NB4 (cell line): ENCODE results near the gene ADM2.

Experiments used
- MYC ChIP-seq: IDR thresholded peaks from 2 replicates; pipeline ENCODE4 v1.6.1; 2011; ENCODE audit warnings: low read depth, low read length
- TF ChIP-seq, protein P1 (sequence below): IDR thresholded peaks from one replicate; pipeline ENCODE4 v1.5.1; 2012; ENCODE audit warnings: low read depth, low read length
- TF ChIP-seq, protein P2 (sequence below): IDR thresholded peaks from 2 replicates; pipeline ENCODE4 v1.6.1; 2011; ENCODE audit warnings: low read depth, low read length

DNA sequence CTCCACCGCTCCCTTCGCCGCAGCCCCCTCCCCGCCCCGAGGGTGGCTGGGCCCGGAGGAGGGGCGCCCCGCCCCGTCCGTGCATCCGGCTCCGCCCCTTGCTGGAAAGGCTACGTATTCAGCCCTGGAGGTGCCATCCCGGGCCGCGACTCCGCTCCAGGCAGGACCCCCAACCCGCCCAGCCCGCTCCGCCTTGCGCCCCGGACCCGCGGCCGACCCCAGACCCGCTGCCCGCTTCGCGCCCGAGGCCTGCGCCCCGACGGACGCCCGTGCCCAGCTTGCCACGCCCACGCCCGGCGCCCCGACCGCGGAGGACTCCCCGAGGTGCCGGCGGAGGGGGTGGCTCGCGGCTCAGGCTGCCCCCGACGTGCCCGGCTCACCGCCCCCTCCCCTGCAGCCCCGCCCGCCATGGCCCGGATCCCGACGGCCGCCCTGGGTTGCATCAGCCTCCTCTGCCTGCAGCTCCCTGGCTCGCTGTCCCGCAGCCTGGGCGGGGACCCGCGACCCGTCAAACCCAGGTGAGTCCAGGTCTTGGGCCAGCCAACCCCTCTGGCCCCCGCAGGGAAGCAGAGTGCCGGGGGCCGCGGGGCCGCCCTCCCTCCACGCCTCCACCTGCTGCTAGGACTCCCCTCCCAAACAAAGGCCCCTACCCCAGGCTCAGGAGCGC, at the start of gene ADM2:
- no peak for TF ChIP-seq MYC
- TF ChIP-seq, protein P1, sequence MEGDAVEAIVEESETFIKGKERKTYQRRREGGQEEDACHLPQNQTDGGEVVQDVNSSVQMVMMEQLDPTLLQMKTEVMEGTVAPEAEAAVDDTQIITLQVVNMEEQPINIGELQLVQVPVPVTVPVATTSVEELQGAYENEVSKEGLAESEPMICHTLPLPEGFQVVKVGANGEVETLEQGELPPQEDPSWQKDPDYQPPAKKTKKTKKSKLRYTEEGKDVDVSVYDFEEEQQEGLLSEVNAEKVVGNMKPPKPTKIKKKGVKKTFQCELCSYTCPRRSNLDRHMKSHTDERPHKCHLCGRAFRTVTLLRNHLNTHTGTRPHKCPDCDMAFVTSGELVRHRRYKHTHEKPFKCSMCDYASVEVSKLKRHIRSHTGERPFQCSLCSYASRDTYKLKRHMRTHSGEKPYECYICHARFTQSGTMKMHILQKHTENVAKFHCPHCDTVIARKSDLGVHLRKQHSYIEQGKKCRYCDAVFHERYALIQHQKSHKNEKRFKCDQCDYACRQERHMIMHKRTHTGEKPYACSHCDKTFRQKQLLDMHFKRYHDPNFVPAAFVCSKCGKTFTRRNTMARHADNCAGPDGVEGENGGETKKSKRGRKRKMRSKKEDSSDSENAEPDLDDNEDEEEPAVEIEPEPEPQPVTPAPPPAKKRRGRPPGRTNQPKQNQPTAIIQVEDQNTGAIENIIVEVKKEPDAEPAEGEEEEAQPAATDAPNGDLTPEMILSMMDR = no peak
- TF ChIP-seq, protein P2, sequence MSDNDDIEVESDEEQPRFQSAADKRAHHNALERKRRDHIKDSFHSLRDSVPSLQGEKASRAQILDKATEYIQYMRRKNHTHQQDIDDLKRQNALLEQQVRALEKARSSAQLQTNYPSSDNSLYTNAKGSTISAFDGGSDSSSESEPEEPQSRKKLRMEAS = no peak
